Activated CD8-positive, alpha-beta memory T cell treated with anti-CD3 and anti-CD28 coated beads, Interleukin-2, amount 50 U/mL, for 4 hours (primary cell): ENCODE measurements around the gene NUDT4.

ENCODE experiments used
- DNase-seq: peaks from one replicate; pipeline ENCODE4 v3.0.0-alpha.2; 2020

The NUDT4 gene

DNA sequence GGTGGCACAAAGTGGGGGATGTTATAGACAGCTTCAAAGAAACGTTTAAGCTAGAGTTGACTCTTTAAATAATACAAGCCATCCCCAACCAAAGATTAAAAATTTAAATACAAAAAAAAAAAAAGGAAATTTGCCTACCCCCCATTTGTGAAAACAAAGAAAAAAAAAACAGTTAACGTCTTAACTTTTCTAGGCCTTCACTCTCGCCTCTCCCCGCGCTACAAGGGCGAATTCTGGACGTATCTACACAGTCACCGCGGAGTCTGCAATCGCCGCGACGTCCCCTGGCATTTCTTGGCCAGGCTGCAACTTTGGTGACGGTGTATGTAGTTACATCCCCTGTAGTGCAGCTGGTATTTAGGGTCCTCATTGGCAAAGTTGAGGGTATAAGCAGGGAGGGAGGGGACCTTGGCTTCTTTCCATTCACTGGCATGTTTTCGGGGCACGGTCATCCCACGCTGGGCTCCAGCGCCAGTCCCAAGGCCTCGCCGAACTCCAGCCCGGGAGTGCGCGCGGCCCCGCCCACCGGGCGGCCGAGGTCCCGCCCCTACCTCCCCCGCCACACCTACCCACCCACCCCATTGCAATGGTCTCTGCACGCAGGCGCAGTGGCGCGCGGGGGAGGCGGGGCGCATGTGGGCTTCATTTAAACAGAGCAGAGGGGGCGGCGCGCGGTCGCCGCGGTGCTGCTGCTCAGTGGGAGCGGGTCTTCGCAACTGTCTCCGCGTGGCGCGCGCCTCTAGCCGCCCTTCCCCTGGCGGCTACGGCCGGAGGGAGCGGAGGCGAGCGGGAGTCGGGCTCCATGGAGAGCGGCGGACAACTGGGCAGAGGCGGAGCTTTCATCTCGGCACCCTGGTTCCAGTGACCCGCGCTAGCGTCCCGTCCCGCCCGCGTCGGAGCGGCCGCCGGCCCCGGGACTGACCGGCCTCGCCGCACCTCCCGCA lies at the start of gene NUDT4:
Gene NUDT4, plus strand, starts transcription at position 674 of the 944 bp plus-strand sequence. CDS start 398 bp downstream, outside the sequence.
- DNase-seq: peak; percentile 98

DNA sequence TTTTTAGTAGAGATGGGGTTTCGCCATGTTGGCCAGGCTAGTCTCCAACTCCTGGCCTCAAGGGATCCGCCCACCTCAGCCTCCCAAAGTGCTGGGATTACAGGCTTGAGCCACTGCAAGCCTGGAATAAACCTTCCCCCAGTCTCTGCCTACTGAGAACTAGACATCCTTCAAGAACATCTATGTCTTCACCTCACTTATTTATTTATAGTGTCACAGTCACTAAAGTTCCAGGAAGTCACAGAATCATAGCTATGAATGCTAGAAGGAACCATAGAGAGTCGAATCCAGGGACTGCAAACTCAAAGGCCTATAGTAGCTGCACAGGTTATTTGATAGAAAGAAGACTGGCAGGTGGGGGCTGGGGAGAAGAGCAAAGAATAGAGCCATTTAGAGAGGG lies 44.7 kb upstream of the NUDT4 start:
- no peak for DNase-seq

DNA sequence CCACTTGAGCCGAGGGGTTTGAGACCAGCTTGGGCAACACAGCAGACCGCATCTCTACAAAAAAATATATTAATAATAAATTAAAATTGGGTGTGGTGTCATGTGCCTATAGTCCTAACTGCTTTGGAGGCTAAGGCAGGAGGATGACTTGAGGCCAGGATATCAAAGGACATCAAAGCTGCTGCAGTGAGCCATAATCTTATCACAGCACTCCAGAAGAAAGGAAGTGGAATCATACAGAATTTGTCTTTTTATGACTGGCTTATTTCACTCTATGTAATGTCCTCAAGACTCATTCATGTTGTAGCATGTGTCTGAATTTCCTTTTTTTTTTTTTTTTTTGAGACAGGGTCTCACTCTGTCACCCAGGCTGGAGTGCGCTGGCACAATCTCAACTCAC lies 43.9 kb upstream of the NUDT4 start:
- DNase-seq: no peak

DNA sequence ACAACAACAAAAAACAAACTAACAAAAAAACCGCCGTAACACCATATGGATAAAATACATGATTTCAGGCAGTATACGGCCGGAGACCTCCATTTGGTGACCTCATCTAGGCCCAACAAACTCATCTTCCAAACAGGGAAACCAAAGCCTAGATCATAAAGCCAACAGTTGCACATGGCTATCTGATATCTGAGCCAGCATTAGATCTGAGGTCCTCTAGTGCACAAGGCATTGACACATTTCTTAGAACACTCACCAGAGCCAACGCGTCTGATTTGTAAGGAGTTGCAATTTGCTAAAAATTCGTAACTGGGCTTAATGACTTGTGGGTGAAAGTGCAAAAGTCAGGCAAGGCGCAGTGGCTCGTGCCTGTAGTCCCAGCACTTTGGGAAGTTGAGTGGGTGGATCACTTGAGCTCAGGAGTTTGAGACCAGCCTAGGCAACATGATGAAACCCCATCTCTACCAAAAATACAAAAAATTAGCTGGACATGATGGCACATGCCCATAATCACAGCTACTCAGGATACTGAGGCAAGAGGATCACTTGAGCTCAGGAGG lies 42.0 kb upstream of the NUDT4 start:
- no peak for DNase-seq

DNA sequence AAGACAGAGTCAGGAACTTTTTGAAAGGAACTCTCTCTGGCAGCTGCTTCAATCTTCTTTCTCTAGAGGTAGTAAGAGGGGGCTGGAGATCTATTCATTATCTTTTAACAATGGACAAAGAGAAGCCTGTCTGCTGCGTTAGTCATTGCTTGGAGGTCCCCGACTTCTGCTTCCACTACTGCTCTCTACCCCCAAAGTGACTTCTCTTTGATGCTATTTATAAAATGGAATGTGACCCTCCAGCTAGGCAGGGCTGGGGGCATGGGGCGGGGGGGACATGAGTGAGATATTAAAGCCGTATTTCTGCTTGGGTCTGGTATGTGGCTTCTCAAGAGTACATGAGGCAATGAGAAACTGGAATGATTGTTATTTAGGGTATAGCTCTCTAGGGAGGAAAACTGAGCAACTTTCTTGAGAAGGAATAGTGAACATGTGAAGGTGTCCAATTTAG lies 41.4 kb upstream of the NUDT4 start:
- DNase-seq: no peak

DNA sequence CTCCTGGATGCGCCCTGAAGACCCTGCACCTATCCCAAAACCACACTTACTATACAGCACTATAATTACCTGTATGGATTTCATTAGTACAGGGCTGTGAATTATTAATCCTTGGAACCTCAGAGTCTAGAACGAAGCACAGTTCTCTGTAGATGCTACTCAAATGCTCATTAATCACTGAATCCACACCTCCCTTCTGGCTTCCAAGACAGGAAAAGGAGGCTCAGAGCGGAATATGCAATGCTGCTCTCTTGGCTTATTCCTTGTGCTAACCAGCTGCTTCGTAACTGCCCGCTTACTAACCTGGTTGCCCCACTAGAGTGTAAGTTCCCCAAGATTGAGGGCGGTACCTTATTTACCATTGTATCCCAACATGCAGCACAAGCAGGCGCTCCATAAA lies 39.1 kb upstream of the NUDT4 start:
- DNase-seq: no peak

DNA sequence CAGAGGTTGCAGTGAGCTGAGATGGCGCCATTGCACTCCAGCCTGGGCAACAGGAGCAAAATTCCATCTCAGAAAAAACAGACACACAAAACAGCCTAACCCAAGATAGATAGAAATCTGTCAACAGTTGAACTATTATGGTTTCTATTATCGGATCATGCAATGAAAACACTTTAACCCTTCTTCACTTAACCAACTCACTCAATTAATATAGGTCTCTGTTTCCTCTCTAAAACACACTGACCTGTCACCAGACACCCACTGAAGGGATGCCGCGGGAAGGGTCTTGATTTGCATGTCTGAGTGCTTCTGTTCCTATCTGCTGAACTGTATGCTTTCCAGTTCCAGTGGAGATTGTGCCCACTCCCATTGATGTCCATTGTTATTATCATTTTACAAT lies 38.0 kb upstream of the NUDT4 start:
- no peak for DNase-seq

DNA sequence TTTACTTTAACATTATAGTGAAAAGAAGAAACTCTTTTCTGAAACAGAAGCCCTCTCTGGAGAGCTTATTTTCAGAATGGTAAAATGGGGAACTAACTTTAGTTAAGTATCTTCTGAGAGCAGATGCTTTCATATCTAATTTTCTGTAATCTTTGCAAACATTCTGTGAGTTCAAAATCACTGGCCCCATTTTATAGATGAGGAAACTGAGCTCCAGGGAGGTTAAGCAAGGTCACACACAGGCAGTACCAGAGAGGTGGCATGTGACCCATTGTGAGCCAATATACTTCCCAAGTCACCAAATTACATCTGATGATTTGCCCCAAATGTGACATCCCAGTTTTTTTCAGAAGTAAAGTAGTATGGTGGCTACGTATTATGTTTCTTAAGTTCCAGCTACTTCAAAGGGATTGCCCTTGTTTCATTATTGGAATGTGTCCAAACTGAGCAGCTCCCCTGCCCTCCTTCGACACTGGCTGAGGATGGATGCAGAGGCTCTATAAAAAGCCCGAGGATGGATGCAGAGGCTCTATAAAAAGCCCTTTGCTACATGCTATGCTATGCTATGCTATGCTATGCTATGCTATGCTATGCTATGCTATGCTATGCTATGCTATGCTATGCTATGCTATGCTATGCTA lies 36.2 kb upstream of the NUDT4 start:
- no peak for DNase-seq

DNA sequence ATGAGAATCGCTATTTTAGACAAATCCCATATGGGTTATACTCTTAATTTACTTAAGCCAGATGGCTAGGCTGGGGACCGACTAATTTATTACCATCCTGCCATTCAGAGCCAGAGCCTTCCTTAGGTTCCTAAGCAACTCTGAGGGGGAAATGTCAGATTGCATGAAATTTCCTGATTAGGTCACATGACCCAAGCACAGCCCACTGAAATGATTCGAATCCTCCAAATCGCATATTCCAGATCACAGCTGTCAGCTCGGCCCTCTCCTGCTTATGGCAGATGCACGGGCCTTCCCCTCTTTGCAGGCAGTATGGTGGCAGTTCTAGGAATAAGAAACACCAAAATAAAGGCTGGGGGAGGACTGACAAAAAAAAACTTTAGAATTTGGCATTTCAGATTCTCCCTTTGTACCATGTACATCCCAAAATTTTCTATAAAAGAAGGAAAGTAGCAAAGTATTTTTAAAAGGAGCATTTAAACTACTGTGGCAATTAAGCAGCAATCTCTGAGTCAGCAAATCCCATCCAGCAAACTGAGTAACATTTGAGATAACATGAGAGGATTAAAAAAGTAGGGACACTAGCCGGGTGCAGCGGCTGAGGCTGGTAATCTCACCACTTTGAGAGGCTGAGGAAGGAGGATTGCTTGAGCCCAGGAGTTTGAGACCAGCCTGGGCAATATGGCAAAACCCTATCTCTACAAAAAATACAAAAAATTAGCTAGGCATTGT lies 30.5 kb upstream of the NUDT4 start:
- DNase-seq: no peak

DNA sequence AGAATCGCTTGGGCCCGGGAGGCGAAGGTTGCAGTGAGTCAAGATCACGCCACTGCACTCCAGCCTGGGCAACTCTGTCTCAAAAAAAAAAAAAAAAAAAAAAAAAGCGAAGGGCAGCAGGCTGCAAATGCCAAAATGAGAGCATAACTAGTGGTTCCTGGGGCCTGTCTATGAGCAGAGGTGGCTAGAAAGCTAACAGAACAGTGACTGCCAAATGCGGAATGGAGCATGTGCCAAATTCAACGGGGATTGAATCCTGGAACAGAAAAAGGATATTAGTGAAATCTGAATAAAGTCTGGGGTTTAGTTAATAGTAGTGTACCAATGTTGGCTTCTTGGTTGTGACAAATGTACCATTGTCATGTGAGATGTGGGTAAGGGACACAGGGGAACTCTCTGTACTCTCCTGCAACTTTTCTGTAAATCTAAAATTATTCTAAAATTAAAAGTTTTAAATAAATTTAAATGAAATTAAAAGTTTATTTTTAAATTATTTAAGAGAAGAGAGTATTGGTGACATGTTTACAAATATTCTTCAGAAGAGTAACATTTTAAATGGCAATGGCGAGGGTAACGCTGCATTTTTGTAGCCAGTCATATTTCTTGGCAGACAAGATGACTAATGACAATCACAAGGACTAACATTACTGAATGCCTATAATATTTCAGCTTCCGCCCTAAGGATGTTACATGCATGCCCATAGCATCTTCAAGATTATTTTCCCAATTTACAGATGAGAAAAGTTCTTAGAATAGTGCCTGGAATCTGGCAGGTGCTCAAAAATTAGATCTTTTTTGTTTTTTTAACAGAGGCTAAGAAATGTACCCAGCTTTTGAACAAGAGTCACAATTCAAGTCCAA lies 28.9 kb upstream of the NUDT4 start:
- DNase-seq: no peak

DNA sequence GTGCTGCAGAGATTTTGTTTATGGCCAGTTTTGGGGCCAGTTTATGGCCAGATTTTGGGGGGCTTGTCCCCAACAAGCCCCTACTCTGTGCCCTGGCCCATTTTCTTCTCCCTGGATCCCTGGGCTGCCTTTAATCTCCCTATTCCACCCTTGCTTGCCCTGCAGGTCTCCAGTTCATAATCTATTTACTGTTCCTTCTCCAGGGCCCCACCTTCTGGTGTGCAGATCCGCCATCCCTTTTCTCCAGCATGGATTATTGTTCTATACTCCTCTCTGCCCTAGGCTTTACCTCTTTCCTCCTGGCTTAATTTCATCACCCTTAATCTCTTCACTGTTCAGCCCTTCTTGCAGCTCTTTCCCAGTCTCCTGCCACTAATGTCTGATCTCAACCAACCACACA lies 26.0 kb upstream of the NUDT4 start:
- DNase-seq: no peak

DNA sequence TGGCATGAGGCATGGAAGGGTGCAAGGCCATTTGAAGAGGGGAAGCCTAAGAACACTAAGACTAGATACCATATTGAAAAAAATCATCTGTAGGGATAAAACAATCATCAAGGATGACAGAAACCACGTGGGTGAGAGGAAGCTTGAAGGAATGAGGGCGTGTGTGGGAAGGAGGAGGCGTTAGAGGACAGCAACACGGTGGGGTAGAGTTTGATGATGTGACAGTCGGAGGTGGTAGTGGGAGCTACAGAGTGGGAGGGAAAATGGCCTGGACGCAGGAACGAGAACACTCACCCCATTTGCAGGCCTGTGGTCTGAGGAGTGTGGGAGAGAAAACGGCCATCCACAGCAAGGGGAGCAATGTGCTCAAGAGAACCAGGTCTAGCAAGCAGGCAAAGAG lies 25.4 kb upstream of the NUDT4 start:
- no peak for DNase-seq

DNA sequence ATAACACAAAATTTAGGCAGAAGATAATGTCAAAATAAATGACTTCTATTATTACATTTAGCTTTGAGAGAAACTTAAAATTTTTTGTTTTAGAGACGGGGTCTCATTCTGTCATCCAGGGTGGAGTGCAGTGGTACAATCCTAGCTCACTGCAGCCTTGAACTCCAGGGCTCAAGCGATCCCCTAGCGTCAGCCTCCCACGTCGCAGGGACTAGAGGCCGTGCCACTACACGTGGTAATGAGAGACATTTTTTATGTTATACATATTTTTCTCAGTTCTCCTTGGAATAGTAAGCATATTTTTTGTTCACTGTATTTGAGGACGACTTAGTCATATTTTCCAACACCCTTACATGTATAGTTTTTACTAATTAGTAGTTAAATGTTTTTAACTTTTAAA lies 21.5 kb upstream of the NUDT4 start:
- no peak for DNase-seq

DNA sequence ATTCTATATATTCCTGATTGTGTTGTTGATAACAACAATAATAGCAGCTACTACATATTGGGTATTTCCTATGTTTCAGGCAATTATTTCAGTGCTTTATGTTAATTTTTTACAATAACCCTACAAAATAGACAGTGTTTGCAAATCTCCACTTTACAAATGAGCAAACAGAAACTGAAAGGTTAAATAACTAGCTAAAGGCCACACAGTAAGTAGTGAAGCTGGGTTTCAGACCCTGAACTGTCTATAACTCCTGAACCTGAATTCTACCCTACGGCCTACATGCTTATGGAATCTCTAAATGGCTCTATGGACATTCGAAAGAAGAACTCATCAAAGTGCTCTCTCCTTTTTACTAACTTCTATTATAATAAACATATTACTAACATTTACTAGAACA lies 19.7 kb upstream of the NUDT4 start:
- no peak for DNase-seq

DNA sequence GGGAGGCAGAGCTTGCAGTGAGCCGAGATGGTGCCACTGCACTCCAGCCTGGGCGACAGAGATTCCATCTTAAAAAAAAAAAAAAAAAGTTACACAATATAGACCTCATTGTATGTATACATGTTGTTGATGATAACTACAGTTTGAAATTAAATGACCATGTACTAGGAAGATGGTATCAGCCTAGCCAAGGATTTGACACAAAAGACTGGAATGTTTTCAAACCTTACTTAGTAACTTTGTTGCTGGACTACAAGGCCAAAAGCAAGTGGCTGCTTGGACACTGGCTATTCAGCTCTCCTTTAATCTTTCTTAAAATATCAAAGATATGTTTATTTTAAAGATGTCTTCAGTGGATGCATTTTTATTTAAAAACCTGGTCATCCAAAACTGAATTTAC lies 18.9 kb upstream of the NUDT4 start:
- no peak for DNase-seq

DNA sequence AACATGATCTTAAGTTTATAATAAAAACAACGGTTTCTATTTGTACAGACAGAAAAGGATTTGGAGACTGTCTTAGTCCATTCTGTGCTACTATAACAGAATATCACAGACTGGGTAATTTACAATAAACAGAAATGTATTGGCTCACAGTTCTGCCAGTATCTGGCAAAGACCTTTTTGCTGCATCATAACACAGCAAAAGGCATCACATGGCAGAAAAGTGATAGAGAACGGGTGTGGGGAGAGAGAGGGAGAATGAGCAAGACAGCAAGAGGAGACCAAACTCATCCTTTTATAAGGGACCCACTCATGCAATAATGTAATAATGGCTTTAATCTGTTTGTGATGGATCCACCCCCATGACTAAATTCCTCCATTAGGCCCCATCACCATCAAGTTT lies 17.0 kb upstream of the NUDT4 start:
- no peak for DNase-seq

DNA sequence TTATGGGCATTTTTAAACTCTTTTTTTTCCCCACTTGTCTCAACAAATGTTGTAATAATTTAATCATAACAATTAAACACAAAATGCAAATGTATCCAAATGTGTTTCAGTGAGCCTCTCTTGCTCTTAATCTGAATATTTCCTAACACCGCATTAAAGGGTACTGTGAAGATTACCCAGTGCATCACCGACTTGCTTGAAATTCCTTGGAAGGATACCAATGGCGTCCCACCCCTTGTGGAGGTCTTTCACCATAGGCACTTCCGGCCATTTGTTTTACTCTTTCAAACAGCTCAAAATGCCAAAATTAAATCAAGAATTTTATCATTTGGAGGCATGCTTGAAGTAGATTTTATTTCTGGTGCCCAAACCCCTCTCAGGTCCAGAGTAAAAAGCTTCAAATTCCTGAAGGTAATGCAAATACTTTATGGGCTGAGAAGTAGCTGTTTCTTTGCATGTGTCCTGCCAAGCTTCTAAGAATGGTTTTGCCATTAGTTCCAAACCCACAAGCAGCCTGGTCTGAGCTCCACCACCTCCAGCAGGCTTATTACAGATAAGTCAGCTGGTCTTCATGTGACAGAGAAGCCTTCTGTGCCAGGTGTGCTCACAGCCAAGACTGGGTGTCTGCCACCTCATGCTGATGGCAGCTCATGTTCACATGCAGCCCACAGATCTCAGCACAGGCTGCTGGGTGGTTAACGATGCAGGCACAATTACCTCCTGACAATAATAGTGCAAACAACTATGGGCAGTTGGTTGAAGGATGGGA lies 16.4 kb upstream of the NUDT4 start:
- no peak for DNase-seq

DNA sequence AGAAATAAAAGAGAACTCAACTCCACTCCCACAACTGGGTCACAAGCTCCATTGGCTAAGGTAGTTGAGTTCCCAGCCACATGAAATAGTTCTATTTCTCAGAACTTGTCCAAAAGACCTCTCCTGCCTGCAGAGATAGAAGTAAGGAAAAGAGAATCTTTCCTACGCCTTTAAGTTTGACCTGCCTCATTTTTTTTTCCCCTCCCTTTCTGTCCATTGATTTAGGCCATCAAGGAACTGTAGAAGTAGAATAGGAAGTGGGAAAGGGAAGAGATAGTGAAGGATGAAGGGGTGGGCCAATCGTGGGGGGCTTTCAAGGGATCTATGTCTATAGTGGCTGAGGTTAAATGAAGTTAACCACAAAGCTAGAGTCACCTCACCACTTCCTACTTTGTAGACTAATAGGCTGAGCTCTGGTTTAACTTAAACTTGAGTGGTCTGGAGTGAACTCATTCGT lies 13.9 kb upstream of the NUDT4 start:
- no peak for DNase-seq

DNA sequence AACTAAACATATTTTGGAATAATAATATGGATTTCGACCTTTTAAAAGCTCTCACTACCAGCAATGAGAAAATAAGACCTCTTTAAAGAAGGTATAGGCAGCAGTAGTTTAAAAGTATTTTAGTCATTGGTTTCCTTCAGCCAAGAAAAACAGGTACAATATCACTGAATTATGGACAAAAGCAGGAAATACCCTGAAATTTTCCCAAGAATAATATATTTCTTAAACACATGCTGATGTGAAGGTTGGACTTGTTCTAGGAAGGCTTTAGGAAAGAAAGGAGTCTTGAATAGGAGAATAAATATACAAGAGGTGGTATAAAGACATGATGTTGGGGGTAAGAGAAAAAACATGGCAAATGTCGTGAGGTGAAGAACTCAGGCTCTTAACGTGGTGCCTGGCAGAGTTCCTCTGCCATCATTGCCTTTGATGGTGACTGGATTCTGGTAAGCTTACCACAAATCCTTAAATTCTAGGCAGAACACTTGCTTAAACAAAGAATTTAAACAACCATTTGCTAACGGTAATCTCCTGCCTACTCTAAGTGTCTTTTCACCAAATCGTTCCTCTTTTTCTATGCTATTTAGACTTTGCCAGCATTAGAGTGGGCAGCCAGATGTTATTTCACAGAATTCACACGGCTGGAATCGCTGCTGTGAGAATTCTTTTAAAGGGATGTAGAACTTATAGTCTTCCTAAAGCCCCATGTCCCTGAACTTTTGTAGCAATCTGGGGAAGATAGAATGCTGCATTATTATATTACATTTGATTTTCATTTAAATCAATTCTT lies 11.9 kb upstream of the NUDT4 start:
- no peak for DNase-seq

DNA sequence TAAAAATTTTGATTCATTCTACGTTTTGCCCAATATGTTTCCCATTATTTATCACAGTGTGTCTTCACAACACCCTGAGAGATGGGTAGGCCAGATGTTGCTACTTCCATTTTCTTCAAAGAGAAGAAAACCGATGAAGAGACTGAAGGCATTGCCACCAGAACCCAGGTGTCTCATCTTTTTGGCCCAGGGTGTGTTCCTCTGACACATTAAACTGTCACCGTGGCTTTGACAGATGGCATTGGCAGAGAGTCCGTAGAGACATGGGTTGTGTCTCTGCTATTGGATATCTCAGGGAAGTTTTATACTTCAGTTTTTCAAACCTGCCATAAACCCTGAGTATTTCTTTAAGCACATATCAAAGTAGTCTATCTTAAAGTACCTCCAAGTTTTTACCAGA lies 11.3 kb upstream of the NUDT4 start:
- DNase-seq: no peak

DNA sequence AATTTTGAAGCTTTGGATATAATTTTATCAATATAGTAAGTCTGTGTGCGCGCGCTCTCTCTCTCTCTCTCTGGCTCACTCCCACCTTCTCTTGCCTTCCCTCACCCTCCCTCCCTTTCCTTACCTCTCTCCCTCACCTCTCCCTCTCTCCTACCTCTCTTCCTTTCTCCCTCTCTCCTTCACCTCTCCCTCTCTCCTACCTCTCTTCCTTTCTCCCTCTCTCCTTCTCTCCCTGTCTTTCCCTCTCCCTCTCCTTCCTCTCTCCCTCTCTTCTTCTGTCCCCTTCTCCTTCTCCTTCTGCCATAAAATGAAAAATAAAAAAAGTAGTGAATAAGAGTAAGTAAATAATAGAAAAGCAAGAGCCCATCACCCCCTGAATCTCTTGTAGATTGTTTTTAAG lies 9.0 kb upstream of the NUDT4 start:
- no peak for DNase-seq
